Stimulated activated CD8-positive, alpha-beta memory T cell treated with anti-CD3 and anti-CD28 coated beads, Interleukin-4, amount 100 ng/mL, for 4 hours (primary cell): ENCODE measurements around the gene AK3.
"Not testable (repeated sequence)": the region's sequence is repeated elsewhere in the genome, so short reads cannot be mapped to it uniquely, and the experiment has no call there.

Experiments used
- DNase-seq, 2 donors: peaks; one replicate each; pipeline ENCODE4 v3.0.0-alpha.2; 2020; ENCODE audit warnings: low read depth in 2 of 2, low spot score in 1 of 2

AK3 gene

DNA sequence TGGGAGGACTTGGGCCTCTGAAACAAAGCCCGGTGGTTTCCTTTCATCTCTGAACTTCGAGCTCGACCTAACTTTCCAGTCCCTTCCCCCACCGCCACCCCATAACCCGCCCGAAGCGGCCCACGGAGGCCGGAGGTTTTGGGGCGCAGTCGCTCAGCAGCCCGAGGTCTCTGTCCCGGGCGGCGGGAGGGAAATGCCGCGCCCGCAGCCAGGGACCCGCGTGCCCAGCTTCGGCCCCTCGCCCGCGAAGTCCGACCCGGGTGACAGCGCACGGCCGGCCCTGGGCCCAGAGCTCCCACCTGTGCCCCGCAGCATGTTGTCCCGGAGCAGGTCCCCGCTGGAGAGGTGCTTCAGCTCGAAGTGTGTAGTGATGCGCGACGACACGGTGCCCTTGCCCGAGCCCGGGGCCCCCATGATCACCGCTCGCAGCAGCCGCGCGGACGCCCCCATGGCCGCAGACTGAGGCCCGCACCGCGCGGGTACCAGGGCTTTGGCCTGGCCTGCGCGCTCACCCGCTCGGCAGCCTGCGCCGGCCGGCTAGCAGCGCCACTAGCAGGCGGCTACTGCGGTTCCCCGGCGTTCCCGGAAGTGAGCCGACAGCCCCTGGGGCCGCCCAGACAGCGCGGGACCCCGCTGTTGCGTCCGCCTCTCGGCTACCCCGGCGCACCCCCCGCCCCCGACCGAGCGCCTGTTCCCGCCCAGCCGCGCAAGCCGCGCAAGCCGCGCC is at the start of gene AK3:
Gene AK3, minus strand, starts transcription at position 565 of the 727 bp plus-strand sequence. Its CDS starts 115 bp downstream, at position 450.
- DNase-seq: peak; percentile 62 to 78

DNA sequence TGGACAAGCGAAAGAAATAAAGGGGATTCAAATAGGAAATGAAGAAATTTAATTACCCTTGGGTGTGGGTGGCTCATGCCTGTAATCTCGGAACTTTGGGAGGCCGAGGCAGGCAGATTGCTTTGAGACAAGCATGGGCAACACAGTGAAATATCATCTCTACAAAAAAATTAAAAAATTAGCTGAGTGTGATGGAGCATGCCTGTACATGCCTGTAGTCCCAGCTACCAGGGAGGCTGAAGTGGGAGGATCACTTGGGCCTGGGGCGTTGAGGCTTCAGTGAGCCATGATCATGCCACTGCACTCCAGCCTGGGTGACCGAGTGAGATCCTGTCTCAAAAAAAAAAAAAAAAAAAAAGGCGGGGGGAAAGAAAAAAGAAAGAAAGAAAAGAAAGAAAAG is 47.7 kb upstream of the AK3 start:
- no peak for DNase-seq

DNA sequence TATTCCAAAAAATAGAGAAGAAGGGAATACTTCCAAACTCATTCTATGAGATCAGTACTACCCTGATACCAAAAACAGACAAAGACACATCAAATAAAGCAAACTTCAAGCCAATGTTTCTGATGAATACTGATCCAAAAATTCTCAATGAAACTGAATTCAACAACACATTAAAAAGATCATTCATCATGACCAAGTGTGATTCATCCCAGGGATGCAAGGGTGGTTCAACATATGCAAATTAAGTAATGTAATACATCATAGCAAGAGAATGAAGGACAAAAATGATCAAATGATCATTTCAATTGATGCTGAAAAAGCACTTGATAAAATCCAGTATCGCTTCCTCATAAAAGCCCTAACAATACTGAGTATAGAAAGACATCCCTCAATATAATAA is 46.9 kb upstream of the AK3 start:
- no peak for DNase-seq

DNA sequence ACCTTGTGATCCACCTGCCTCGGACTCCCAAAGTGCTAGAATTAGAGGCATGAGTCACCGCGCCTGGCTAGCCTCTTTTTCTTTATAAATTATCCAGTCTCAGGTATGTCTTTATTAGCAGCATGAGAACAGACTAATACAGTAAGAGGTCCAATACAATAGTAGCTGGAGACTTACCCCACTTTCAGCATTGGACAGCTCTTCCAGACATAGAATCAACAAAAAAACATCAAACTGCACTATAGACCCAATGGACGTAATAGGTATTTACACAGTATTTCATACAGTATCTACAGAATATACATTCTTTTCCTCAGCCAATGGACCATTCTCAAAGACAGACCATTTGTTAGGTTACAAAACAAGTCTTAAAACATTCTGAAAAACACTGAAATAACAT is 45.6 kb upstream of the AK3 start:
- no peak for DNase-seq

DNA sequence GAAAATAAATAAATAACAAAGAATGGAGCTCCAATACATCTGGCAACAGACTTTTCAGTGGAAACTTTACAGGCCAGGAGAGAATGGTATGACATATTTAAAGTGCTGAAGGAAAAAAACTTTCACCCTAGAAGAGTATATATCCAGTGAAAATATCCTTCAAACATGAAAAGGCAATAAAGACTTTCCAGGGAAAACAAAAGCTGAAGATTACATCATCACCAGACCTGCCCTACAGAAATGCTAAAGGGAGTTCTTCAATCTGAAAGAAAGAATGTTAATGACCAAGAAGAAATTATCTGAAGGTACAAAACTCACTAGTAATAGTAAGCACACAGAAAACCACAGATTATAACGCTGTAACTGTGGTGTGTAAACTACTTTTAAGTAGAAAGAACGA is 43.4 kb upstream of the AK3 start:
- DNase-seq: no peak

DNA sequence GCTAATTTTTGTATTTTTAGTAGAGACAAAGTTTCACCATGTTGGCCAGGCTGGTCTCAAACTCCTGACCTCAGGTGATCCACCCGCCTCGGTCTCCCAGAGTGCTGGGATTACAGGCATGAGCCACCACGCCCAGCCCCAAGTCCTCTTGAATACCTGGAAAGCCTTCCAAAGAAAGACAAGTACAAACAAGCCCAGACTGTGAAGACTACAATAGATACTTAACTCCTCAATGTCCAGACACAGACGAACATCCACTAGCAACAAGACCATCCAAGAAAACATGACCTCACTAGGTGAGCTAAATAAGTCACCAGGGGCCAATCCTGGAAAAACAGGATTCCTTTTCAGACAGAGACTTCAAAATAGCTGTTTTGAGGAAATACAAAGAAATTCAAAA is 42.2 kb upstream of the AK3 start:
- DNase-seq: not testable (repeated sequence)

DNA sequence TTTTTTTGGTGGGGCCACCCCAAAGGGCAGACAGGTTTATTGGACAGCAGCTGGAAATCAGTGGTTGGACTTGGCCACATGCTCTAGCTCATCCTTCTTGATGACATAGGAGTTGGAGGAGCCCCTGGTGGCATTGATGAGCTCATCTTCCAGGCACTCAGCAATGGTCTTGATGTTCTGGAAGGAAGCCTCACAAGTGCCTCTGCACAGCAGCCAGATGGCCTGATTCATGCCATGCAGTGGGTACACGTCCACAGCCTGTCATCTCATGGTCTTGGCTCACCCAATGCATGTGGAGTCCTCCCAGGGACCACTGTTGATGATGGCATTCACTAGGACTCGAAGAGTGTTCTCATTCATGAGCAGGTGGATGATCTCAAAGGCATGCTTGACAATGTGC is 40.4 kb upstream of the AK3 start:
- no peak for DNase-seq

DNA sequence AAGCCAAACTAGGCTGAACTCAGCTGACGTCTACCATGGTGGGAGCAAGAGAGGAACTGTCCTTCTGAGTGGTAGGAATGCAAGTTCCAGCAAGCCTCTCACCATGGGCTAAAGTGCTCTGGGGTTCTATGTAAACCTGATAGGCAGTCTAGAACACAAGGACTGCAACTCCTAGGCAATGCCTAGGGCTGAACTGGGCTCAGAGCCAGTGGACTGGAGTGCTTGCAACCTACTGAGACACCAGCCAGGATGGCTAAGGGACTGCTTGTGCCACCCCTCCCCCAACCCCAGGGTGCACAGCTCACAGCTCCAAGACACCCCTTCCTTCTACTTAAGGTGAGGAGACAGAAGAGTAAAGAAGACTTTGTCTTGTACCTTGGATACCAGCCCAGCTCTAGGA is 39.6 kb upstream of the AK3 start:
- DNase-seq: no peak

DNA sequence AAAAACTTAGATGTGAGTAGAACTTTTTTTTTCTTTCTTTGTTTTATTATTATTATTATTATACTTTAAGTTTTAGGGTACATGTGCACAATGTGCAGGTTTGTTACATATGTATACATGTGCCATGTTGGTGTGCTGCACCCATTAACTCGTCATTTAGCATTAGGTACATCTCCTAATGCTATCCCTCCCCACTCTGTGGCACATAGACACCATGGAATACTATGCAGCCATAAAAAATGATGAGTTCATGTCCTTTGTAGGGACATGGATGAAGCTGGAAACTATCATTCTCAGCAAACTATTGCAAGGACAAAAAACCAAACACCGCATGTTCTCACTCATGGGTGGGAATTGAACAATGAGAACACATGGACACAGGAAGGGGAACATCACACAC is 34.0 kb upstream of the AK3 start:
- DNase-seq: not testable (repeated sequence)

DNA sequence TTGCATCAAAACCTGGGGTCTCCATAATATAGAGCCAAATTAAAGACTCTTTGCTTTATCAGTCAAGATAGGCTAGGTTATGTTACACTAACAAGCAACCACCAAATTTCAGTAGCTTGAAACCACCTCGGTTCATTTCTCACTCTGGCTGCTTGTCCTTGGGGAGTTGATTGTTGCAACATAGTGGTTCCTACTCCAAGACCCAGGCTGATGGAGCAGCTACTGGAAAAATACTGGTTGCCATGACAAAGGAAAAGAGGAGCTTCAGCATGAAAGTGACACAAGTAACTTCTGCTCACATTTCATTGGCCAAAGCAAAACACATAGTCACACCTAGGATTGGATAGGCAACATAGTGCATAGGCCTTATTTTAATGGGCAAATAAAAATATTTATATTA is 33.2 kb upstream of the AK3 start:
- no peak for DNase-seq

DNA sequence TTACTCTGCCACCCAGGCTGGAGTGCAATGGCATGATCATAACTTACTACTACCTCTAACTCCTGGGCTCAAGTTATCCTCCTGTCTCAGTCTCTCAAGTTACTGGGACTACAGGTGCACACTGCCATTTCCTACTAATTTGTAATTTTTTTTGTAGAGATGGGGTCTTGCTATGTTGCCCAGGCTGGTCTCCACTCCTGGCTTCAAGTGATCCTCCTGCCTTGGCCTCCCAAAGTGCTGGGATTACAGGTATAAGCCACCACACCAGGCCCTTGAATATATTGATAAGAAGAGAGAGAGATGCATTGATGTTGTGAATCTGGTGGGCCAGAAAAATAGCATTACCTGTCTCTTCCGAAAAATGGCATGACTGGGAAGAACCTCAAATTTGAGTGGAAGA is 30.8 kb upstream of the AK3 start:
- no peak for DNase-seq

DNA sequence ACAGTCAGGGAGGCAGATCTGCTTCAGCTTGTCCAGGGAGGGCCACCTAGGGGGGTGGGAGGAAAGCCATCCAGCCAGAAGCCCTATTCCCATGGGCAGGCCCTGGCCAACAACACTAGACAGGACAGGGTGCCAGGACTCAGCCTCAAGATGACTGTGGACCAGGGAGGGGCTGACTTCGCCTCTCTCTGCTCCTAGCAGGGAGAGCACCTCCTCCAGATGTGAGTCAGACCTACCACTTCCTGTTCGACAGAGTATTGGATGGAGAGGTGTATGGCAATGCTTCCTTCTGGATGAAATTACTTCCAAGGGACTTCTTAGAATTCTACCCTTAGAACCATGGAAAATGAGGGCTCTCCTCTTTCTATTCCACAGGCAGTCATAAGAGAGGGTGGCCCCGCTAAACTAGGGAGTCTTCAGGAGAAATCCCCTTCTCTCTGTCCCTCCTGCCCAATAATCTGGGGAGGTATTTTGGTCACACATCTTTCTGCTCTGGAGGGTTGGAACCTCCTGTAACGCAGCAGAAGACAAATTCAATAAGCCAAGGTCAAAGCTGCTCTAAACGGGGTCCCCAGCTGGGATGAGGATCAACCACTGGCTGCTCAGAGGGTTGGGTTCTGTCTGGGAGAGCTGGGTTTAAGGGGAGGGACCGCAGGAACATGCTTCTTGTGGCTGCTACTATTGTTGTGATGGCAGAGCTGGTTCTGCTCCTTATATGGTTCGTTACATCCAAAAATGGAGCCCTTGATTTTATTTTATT is 28.5 kb upstream of the AK3 start:
- no peak for DNase-seq

DNA sequence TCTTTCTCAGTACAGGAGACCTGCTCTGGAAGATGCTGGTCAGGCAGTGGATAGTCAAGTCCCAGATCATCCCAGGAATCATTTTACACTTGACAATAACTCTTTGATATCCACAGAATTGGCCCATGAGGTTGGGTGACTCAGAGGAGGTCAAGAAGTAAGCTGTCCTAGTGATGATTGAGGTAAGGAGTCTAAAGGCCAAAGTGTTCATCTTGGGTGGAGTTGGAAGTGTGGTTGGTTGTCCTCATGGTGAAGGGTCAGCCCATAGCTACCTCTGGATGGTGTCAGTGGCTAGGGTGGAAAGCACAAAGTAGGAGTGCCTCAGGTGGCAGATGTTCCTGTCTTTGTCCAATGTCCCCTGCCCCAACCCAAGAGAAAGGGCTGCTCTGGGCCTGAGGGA is 27.7 kb upstream of the AK3 start:
- DNase-seq: no peak

DNA sequence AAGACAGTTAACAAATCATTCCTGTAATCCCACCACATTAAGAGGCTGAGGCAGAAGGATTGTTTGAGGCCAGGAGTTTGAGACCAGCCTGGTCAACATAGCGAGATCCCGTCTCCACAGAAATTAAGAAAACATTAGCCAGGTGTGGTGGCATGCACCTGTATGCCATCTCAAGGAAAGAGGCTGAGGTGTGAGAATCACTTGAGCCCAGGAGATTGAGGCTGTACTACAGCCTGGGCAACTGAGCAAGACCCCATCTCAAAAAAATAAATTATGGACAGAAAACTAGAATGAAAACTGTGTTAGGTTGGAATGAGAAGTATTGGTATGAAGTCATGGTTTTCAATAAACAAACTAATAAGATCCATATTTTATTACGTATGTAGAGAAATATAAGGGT is 23.0 kb upstream of the AK3 start:
- no peak for DNase-seq

DNA sequence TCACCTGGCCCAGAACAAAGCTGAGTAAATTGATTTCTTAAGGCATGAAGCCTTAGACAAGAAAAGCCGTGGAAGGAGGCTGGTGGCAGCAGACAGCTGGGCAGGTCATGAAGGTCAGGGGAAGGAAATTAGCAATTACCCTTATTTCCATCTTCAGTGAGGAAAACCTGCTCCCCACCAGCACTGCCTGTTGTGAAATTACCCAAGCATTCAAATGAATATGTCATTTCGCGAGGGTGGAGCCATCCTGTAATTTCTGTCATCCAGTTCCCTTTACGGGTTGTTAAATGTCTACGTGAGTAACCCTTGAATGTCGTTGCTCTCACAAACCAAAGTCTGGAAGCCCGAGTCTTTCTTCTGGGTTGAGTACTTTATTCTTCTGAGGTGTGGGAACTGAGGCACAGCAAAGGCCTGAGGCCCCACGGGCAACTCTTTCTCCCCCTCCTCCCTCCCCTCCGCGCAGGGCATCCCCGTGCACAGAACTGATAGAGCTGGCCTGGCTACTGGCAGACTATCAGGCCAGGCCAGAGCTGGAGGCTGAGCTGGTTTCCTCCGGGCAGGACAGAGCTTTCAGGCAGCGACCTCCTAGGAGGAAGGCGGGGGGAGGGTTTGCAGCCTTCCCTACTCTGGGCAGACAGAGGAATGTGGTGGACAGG is 22.0 kb upstream of the AK3 start:
- DNase-seq: no peak

DNA sequence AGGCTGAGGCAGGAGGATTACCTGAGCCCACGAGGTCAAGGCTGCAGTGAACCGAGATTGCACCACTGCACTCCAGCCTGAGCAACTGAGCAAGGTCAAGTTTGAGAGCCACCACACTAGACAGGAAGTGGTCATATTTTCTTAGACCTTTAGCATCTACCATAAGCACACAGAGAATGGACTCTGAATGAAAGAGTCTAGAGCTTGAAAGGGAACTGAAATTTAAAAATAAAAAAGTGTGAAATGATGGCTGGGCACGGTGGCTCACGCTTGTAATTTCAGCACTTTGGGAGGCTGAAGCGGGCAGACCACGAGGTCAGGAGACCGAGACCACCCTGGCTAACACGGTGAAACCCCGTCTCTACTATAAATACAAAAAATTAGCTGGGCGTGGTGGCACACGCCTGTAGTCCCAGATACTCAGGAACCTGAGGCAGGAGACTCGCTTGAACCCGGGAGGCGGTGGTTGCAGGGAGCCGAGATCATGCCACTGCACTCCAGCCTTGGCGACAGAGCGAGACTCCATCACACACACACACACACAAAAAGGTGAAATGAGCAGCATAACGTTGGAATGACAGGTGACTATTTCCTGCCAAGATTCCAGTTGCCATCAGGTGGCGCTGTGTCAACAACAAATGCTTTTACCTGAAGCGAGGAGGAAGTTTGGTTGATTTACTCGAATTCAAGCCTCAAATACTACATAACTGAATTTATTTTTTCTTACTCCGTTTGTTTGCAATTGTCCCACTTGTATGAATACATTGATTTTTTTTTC is 21.3 kb upstream of the AK3 start:
- DNase-seq: peak; percentile 49 to 76

DNA sequence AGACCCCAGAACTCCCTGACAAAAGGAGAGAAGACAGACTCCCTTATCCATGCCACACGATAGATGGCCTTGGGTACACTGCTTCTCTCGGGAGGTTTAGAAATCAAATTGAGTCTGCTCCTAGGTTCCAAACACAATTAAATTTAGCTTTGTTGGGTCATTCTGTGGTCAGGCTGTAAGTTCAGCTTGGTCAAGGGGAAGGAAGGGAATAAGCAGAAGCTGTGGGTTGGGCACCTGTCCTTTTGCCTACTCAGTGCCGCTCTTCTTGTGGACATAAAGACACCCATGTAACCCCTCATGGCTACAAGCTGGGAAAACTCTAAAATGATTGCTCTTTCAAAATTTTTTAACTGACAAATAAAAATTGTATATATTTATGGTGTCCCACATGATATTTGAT is 19.1 kb upstream of the AK3 start:
- DNase-seq: no peak

DNA sequence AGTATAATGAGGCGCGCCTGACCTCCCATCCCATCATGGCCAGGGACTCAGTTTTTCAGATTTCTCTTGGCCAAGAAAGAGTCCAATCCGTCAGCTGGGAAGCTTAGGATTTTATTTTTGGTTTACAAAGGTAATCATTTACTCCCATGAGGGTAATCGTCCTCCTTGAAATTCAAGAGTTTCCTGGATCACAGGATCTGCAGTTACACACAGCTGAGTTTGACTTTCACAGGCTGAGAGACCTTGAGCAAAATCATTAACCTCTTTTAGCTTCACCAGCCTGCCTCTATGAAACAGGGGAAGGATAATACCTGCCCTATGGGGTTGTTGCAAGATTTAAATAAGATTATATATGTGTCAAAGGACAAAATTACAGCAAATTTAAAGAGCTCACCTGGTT is 15.4 kb upstream of the AK3 start:
- DNase-seq: no peak

DNA sequence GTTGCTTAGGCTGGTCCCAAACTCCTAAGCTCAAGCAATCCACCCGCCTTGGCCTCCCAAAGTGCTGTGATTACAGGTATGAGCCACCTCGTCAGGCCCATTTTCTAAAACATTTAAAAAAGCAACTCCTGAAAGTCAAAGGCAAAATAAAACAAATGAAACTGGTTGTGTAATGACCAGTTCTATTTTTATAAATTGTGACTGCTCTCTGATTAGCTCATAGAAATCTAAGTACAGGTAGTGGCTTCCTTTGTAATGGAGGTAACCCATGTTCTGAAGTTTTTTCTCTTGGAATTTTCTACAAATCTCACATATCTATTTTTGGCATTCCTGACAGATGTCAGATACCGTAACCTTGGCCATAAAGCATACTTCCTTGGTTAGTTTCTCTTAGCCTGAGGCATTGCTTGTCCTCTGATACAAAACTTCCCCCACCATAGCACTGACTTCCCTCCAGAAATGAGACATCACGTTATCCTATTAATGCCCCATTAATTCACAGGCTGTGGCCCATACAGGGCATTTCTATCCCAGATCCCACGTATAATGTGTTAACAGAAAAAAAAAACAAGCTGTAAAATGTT is 14.1 kb upstream of the AK3 start:
- no peak for DNase-seq

DNA sequence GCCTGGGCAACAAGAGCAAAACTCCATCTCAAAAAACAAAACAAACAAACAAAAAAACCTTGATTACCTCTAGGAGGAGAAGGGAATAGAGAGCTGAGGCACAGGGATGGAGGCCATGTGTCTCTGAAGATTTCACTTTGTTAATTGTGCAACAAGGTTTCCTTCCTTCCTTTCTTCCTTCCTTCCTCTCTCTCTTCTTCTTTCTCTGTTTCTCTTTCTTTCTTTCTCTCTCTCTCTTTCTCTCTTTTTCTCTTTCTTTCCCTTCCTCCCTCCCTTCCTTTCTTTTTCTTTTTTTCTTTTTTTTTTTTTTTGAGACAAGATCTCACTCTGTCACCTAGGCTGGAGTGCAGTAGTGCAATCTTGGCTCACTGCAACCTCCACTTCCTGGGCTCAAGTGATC is 13.5 kb upstream of the AK3 start:
- not testable (repeated sequence) for DNase-seq

DNA sequence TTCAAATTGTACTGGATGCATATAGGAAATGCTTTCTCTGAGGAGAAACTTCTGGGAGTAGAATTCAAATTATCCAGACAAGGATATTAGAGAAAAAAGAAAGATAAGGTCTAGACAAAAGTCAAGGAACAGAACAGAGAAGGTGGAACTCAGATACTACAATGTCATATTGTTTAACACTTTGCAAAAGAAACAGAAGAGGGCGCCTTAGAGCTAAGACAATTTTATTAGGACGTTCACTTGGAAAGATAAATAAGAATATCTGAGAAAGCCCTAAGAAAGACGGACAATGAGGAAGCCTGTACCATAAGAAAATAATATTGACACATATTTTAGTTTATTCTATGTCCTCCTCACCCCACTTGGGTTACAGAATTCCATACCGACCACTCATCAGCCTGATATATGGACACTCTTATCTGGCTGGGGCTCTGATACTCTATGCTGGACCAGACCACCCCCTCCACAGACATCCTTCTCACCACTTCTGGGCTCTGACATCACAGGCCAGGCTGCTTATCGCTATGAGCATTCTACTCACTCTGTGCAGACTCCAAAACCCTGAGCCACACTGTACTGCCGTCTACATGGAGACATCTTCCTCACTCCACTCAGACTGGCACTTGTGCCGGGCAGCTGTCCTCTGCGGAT is 9.1 kb upstream of the AK3 start:
- no peak for DNase-seq
